ENCODE measurements around the gene ST6GALNAC1. TPM values are rescaled to one million over a fixed set of nuclear protein-coding genes. Genes with fewer than 3 reads are reported as not detected.

ST6GALNAC1 gene
- total and polyA plus RNA-seq, 2 of the 13 experiments (the other 11 are each of a cell fraction or from before 2014, with no cell fraction given), result not detected

DNA sequence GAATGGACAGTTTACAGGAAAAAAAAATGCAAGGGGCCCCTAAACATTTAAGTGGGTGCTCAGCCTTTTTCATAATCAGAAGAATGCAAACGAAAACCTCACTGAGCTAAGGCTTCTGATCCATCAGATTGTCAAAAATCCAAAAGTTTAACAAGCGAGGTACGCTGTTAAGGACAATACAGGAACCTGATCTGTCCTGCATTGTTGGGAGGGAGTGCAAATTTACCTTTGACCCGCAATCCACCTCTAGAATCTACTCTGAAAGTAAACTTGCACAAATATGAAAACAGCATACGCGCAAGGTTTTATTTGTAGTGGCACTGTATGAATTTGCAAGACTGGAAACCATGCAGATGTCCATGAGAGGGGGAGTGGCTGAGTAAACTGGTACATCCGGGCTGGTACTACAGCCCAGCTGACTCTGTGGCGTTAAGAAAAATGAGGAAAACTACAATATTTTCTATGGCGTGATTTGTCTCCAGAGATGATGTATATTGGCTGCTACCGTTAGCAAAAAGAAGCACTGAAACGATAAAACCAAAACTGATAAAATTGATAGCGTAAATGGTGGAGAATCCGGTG lies 28.8 kb upstream of the ST6GALNAC1 start (continued):
- TF ChIP-seq ZNF512B (CRISPR knock-in tag; IDR thresholded peaks at IDR 0.05; ENCODE audit: borderline replicate concordance) (no peak), PAF1 (CRISPR knock-in tag; IDR thresholded peaks at IDR 0.05) (0 out of 2 replicates have a peak, but pooled peaks have one; percentile 24), SOX5 (CRISPR knock-in tag; IDR thresholded peaks at IDR 0.05; ENCODE audit: borderline replicate concordance) (peak; percentile 93), ZNF484 (CRISPR knock-in tag; IDR thresholded peaks at IDR 0.05; ENCODE audit: borderline replicate concordance, low read depth) (no peak), ETV5 (CRISPR knock-in tag; IDR thresholded peaks at IDR 0.05; ENCODE audit: borderline replicate concordance) (peak; percentile 95; the same call in 1 of the 2 replicates), MYC (CRISPR knock-in tag; IDR thresholded peaks at IDR 0.05; ENCODE audit: borderline replicate concordance) (no peak), ZBED4 (CRISPR knock-in tag; IDR thresholded peaks at IDR 0.05; ENCODE audit: borderline replicate concordance) (peak; percentile 19; the same call in 1 of the 2 replicates), PAXIP1 (CRISPR knock-in tag; conservative IDR thresholded peaks at IDR 0.05) (peak; percentile 82), IRX3 (CRISPR knock-in tag; IDR thresholded peaks at IDR 0.05; ENCODE audit: borderline replicate concordance, low read depth) (no peak), ZNF251 (CRISPR knock-in tag; IDR thresholded peaks at IDR 0.05) (no peak), SALL2 (CRISPR knock-in tag; IDR thresholded peaks at IDR 0.05) (0 out of 2 replicates have a peak, but pooled peaks have one; percentile 16)
- TF ChIP-seq, protein P1, sequence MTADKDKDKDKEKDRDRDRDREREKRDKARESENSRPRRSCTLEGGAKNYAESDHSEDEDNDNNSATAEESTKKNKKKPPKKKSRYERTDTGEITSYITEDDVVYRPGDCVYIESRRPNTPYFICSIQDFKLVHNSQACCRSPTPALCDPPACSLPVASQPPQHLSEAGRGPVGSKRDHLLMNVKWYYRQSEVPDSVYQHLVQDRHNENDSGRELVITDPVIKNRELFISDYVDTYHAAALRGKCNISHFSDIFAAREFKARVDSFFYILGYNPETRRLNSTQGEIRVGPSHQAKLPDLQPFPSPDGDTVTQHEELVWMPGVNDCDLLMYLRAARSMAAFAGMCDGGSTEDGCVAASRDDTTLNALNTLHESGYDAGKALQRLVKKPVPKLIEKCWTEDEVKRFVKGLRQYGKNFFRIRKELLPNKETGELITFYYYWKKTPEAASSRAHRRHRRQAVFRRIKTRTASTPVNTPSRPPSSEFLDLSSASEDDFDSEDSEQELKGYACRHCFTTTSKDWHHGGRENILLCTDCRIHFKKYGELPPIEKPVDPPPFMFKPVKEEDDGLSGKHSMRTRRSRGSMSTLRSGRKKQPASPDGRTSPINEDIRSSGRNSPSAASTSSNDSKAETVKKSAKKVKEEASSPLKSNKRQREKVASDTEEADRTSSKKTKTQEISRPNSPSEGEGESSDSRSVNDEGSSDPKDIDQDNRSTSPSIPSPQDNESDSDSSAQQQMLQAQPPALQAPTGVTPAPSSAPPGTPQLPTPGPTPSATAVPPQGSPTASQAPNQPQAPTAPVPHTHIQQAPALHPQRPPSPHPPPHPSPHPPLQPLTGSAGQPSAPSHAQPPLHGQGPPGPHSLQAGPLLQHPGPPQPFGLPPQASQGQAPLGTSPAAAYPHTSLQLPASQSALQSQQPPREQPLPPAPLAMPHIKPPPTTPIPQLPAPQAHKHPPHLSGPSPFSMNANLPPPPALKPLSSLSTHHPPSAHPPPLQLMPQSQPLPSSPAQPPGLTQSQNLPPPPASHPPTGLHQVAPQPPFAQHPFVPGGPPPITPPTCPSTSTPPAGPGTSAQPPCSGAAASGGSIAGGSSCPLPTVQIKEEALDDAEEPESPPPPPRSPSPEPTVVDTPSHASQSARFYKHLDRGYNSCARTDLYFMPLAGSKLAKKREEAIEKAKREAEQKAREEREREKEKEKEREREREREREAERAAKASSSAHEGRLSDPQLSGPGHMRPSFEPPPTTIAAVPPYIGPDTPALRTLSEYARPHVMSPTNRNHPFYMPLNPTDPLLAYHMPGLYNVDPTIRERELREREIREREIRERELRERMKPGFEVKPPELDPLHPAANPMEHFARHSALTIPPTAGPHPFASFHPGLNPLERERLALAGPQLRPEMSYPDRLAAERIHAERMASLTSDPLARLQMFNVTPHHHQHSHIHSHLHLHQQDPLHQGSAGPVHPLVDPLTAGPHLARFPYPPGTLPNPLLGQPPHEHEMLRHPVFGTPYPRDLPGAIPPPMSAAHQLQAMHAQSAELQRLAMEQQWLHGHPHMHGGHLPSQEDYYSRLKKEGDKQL (CRISPR knock-in tag; IDR thresholded peaks at IDR 0.05; ENCODE audit: low read depth), result 0 out of 2 replicates have a peak, but pooled peaks have one; percentile 60

Data from HepG2 (cell line).